ENCODE measurements around the gene KIAA0319L.
A peak's percentile ranks its signal among the peaks of the same experiment; 100 is the strongest.
"Not testable (repeated sequence)": the region's sequence is repeated elsewhere in the genome, so short reads cannot be mapped to it uniquely, and the experiment has no call there.

Gene KIAA0319L

GRCh38 chr1:35580949-35581388 lies 23.8 kb upstream of the KIAA0319L start:
- no peak for DNase-seq

- peak; percentile 47 for DNase-seq
These were observed 20.1 kb upstream of the KIAA0319L start for GRCh38 chr1:35577071-35577998.

- not testable (repeated sequence) for DNase-seq
These were observed 19.5 kb upstream of the KIAA0319L start for GRCh38 chr1:35576766-35577070.

- no peak for DNase-seq
These were observed 19.0 kb upstream of the KIAA0319L start for GRCh38 chr1:35576061-35576765.

GRCh38 chr1:35575416-35575958 lies 18.3 kb upstream of the KIAA0319L start:
- no peak for DNase-seq

GRCh38 chr1:35574655-35575415 lies 17.6 kb upstream of the KIAA0319L start:
- peak; percentile 61 for DNase-seq

- DNase-seq: no peak
These were observed 17.0 kb upstream of the KIAA0319L start for GRCh38 chr1:35574125-35574654.

GRCh38 chr1:35573198-35574124 lies 16.3 kb upstream of the KIAA0319L start, which contains the start of gene TFAP2E:
TSS of gene TFAP2E (plus strand) at chr1:35573314. CDS start at chr1:35573578, 264 bp downstream.
- peak; percentile 55 for DNase-seq

GRCh38 chr1:35572296-35572695 lies 15.1 kb upstream of the KIAA0319L start:
- DNase-seq: no peak

GRCh38 chr1:35571263-35571662 lies 14.1 kb upstream of the KIAA0319L start:
- no peak for DNase-seq

GRCh38 chr1:35570589-35571137 lies 13.5 kb upstream of the KIAA0319L start:
- no peak for DNase-seq

- DNase-seq: no peak
These were observed 12.7 kb upstream of the KIAA0319L start for GRCh38 chr1:35569936-35570335.

GRCh38 chr1:35568975-35569395 lies 11.8 kb upstream of the KIAA0319L start:
- DNase-seq: peak; percentile 72

- DNase-seq: no peak
These were observed 10.8 kb upstream of the KIAA0319L start for GRCh38 chr1:35567947-35568558.

- no peak for DNase-seq
These were observed 8.5 kb upstream of the KIAA0319L start for GRCh38 chr1:35565742-35566133.

GRCh38 chr1:35564884-35565741 lies 7.9 kb upstream of the KIAA0319L start:
- no peak for DNase-seq

- DNase-seq: peak; percentile 82
These were observed 7.1 kb upstream of the KIAA0319L start for GRCh38 chr1:35564037-35564883.

- no peak for DNase-seq
These were observed 6.0 kb upstream of the KIAA0319L start for GRCh38 chr1:35563166-35563565.
